Hepatocyte (in vitro differentiated cells): ENCODE measurements around the gene GPR32. TPM values are rescaled to one million over a fixed set of nuclear protein-coding genes. Genes with fewer than 3 reads are reported as not detected.
"Not testable (repeated sequence)": the region's sequence is repeated elsewhere in the genome, so short reads cannot be mapped to it uniquely, and the experiment has no call there.

ENCODE experiments used
- DNase-seq: peaks from one replicate; pipeline ENCODE4 v3.0.0-alpha.2; 2016; ENCODE audit warnings: low spot score
- H2AFZ ChIP-seq: fragments of 200-600 bp; sonication (generic); 2 replicates; pipeline ENCODE4 v1.6.0; 2016; ENCODE audit warnings: antibody characterized with exemption, mild to moderate bottlenecking
- H3K27ac ChIP-seq: fragments of 200-600 bp; sonication (generic); 2 replicates; pipeline ENCODE4 v1.5.1; 2016; ENCODE audit warnings: mild to moderate bottlenecking
- H3K27me3 ChIP-seq: fragments of 200-600 bp; sonication (generic); 2 replicates; pipeline ENCODE4 v1.6.1; 2016
- H3K36me3 ChIP-seq: fragments of 200-600 bp; sonication (generic); replicated peaks from 2 replicates; pipeline ENCODE4 v1.5.1; 2016; ENCODE audit warnings: low read depth; ENCODE audit not compliant: insufficient read depth
- H3K4me1 ChIP-seq: fragments of 200-600 bp; sonication (generic); 2 replicates; pipeline ENCODE4 v1.5.1; 2016; ENCODE audit warnings: mild to moderate bottlenecking, moderate library complexity; ENCODE audit not compliant: insufficient read depth
- H3K4me2 ChIP-seq: fragments of 200-600 bp; sonication (generic); 2 replicates; pipeline ENCODE4 v1.6.0; 2016
- H3K4me3 ChIP-seq: fragments of 200-600 bp; sonication (generic); 2 replicates; pipeline ENCODE4 v1.5.1; 2016; ENCODE audit warnings: mild to moderate bottlenecking
- H3K79me2 ChIP-seq: fragments of 200-600 bp; sonication (generic); 2 replicates; pipeline ENCODE4 v1.6.0; 2017; ENCODE audit warnings: mild to moderate bottlenecking
- H3K9me2 ChIP-seq: fragments of 200-600 bp; sonication (generic); replicated peaks from 2 replicates; pipeline ENCODE4 v1.6.0; 2017; ENCODE audit warnings: mild to moderate bottlenecking; ENCODE audit not compliant: insufficient read depth
- H3K9me3 ChIP-seq: fragments of 200-600 bp; sonication (generic); 2 replicates; pipeline ENCODE4 v1.5.1; 2016; ENCODE audit warnings: low read depth, mild to moderate bottlenecking
- H4K20me1 ChIP-seq: fragments of 200-600 bp; sonication (generic); 2 replicates; pipeline ENCODE4 v1.6.0; 2016; ENCODE audit warnings: mild to moderate bottlenecking; ENCODE audit not compliant: insufficient read depth, poor library complexity, severe bottlenecking
- EZH2 ChIP-seq: fragments of 200-600 bp; sonication (generic); IDR thresholded peaks from 2 replicates; pipeline ENCODE4 v1.6.1; 2016; ENCODE audit warnings: antibody characterized with exemption, mild to moderate bottlenecking, borderline replicate concordance
- EZH2phosphoT487 ChIP-seq: fragments of 200-600 bp; sonication (generic); IDR thresholded peaks from one replicate; pipeline ENCODE4 v1.6.1; 2018; ENCODE audit warnings: antibody characterized with exemption, mild to moderate bottlenecking, low read depth, moderate library complexity; ENCODE audit not compliant: unreplicated experiment, severe bottlenecking
- WGBS: methylation state at CpG from one replicate; pipeline ENCODE4 v1.1.6; 2016; ENCODE audit warnings: low lambda C conversion rate; ENCODE audit errors: missing lambda C conversion rate; 5-methylcytosine and 5-hydroxymethylcytosine counted together
- polyA plus RNA-seq: library from polyadenylated mRNA; unstranded; fragments of >200 nt; fragmentation: Nextera tagmentation; extraction: Ambion mirVana; gene quantifications from 2 replicates; pipeline ENCODE4 v1.2.1, GENCODE V29; 2016
- total RNA-seq: library from RNA; depleted of rRNA; stranded (reverse); fragments of >200 nt; gene quantifications from 2 replicates; pipeline ENCODE4 v1.2.3, GENCODE V29; 2014
- TF ChIP-seq, protein P1 (sequence below): fragments of 200-600 bp; sonication (generic); IDR thresholded peaks from 2 replicates; pipeline ENCODE4 v1.5.1; 2016; ENCODE audit warnings: antibody characterized with exemption, mild to moderate bottlenecking; ENCODE audit not compliant: poor library complexity

Gene GPR32
- total and polyA plus RNA-seq, 2 experiments from 2014 or later, result not detected

DNA sequence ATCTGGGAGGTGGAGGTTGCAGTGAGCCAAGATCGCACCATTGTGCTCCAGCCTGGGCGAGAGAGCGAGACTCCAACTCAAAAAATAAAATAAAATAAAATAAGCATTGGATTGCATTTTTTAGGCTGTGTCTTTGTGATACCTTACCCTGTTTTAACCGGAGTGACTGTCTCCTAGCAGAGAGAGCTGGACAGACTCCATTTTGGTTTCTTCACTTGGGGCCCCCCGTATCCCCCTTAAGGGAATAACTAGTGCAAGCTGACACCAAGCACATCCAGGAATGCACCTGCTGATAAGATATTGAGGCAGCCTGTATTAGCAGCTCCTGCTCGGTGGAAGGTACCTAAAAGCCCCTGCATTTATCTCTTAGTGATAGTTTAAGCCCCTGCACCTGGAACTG lies 20.8 kb upstream of the GPR32 start:
- Histone ChIP-seq H3K9me2 (no peaks in the 10 kb centered on the region), H3K4me1 (no peaks in the 10 kb centered on the region), H3K4me3 (no peak overlapping the region), H3K36me3 (no peaks in the 10 kb centered on the region), H3K79me2 (no peaks in the 10 kb centered on the region), H2AFZ (no peak overlapping the region), H3K27ac (no peak overlapping the region), H3K4me2 (no peak overlapping the region), H3K27me3 (no peaks in the 10 kb centered on the region), H4K20me1 (no peaks in the 10 kb centered on the region), H3K9me3 (no peaks in the 10 kb centered on the region)
- 67% methylated on average over 6 of the region's 6 CpGs for WGBS
- TF ChIP-seq EZH2phosphoT487 (no peak), EZH2 (no peak)
- TF ChIP-seq, protein P1, sequence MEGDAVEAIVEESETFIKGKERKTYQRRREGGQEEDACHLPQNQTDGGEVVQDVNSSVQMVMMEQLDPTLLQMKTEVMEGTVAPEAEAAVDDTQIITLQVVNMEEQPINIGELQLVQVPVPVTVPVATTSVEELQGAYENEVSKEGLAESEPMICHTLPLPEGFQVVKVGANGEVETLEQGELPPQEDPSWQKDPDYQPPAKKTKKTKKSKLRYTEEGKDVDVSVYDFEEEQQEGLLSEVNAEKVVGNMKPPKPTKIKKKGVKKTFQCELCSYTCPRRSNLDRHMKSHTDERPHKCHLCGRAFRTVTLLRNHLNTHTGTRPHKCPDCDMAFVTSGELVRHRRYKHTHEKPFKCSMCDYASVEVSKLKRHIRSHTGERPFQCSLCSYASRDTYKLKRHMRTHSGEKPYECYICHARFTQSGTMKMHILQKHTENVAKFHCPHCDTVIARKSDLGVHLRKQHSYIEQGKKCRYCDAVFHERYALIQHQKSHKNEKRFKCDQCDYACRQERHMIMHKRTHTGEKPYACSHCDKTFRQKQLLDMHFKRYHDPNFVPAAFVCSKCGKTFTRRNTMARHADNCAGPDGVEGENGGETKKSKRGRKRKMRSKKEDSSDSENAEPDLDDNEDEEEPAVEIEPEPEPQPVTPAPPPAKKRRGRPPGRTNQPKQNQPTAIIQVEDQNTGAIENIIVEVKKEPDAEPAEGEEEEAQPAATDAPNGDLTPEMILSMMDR, result no peak
- no peak for DNase-seq

DNA sequence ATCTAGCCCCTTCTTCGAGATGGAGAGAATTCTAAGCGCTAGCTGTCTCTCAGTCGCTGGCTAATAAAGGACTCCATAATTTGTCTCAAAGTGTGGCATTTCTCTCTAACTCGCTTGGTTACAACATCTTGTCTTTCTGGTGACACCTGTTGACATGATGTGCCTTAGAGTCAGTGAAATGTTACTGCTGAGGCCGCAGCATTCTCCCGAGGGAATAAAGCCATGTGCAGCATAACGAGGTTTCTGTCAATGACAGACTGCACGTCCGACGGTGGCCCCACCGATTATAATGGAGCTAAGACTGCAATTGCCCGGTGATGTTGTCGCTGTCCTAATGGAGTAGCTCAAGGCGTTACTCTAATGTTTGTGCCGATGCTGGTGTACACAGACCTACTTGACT lies 20.3 kb upstream of the GPR32 start:
- no peaks in the 10 kb centered on the region for H4K20me1 ChIP-seq
- H3K79me2 ChIP-seq, result no peaks in the 10 kb centered on the region
- no peaks in the 10 kb centered on the region for H3K27me3 ChIP-seq
- H2AFZ ChIP-seq, result no peak overlapping the region
- 83% methylated on average over 15 of the region's 15 CpGs for WGBS
- no peak for TF ChIP-seq EZH2
- TF ChIP-seq, protein P1, result no peak
- H3K9me3 ChIP-seq, result no peaks in the 10 kb centered on the region
- no peaks in the 10 kb centered on the region for H3K4me1 ChIP-seq
- no peak for DNase-seq
- no peak overlapping the region for H3K27ac ChIP-seq
- no peaks in the 10 kb centered on the region for H3K9me2 ChIP-seq
- no peak overlapping the region for H3K4me3 ChIP-seq
- no peaks in the 10 kb centered on the region for H3K36me3 ChIP-seq
- H3K4me2 ChIP-seq, result no peak overlapping the region

DNA sequence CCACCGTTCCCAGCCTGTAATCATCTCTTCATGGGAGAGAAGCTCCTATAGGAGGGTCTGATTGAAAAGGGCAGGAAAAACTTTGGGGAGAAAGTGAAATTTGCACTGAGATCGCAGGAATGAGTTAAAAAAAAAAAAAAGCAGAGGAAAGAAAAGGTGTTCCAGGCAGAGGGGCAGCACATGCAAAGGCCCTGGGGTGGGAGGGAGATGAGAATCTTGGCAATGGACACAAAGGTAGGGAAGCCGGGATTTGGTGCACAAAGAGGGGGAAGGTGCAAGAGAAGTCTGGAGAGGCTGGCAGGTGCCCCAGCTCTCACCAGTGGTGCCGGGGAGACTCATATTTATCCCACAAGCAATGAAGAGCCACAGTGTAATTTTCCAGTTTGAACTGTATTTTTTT lies 16.4 kb upstream of the GPR32 start:
- H3K9me3 ChIP-seq, result no peaks in the 10 kb centered on the region
- no peak overlapping the region for H2AFZ ChIP-seq
- H3K79me2 ChIP-seq, result no peaks in the 10 kb centered on the region
- H3K27ac ChIP-seq, result no peak overlapping the region
- 86% methylated on average over 4 of the region's 4 CpGs for WGBS
- H3K4me3 ChIP-seq, result no peak overlapping the region
- no peaks in the 10 kb centered on the region for H3K27me3 ChIP-seq
- no peaks in the 10 kb centered on the region for H4K20me1 ChIP-seq
- H3K36me3 ChIP-seq, result no peaks in the 10 kb centered on the region
- no peaks in the 10 kb centered on the region for H3K9me2 ChIP-seq
- DNase-seq, result no peak
- TF ChIP-seq, protein P1, result no peak
- TF ChIP-seq EZH2phosphoT487 (no peak), EZH2 (no peak)
- no peaks in the 10 kb centered on the region for H3K4me1 ChIP-seq
- H3K4me2 ChIP-seq, result no peak overlapping the region

DNA sequence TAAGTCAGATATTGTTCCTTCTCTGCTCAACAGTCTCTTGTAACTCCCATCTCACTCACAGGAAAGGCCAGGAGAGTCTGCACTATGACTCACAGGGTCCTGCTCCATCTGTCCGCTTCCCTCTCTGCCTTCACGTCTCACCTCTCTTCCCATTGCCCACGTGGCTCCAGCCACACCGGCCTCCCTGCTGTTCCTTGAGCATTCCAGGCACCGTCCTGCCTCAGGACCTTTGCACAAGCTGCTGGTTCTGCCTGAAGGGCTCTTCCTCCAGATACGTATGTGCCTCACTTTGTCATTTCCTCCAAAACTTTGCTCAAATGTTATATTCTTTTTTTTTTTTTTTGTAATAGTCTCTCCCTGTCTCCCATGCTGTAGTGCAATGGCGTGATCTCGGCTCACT lies 14.0 kb upstream of the GPR32 start:
- H3K36me3 ChIP-seq, H3K4me3 ChIP-seq, H3K4me2 ChIP-seq, H3K4me1 ChIP-seq, H2AFZ ChIP-seq, H4K20me1 ChIP-seq, H3K9me3 ChIP-seq, DNase-seq, H3K9me2 ChIP-seq, H3K27ac ChIP-seq, H3K27me3 ChIP-seq, H3K79me2 ChIP-seq: not testable (repeated sequence)
- 65% methylated on average over 8 of the region's 8 CpGs for WGBS

DNA sequence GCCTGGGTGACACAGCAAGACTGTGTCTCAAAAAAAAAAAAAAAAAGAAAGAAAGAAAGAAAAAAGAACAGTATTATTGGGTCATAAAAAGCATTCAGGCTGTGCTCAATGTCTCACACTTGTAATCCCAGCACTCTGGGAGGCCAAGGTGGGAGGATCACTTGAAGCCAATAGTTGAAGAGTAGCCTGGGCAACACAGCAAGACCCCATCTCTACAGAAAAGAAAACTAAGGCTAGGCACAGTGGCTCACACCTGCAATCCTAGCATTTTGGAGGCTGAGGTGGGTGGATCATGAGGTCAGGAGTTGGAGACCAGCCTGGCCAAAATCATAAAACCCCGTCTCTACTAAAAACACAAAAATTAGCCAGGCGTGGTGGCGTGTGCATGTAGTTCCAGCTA lies 12.6 kb upstream of the GPR32 start:
- H3K27me3 ChIP-seq, H2AFZ ChIP-seq: not testable (repeated sequence)

DNA sequence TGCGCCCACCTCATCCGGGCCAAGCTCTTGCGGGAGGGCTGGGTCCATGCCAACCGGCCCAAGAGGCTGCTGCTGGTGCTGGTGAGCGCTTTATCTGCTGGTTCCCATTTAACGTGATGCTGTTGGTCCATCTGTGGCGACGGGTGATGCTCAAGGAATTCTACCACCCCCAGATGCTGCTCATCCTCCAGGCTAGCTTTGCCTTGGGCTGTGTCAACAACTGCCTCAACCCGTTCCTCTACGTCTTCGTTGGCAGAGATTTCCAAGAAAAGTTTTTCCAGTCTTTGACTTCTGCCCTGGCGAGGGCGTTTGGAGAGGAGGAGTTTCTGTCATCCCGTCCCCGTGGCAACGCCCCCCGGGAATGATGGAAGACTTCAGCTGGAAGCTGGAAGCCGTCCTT lies 11.2 kb upstream of the GPR32 start:
- H4K20me1 ChIP-seq, H3K4me3 ChIP-seq, H3K36me3 ChIP-seq, H3K9me3 ChIP-seq, H3K4me1 ChIP-seq, H3K9me2 ChIP-seq, DNase-seq, H3K27ac ChIP-seq, H3K4me2 ChIP-seq, H2AFZ ChIP-seq, H3K27me3 ChIP-seq, H3K79me2 ChIP-seq: not testable (repeated sequence)
- 80% methylated on average over 17 of the region's 18 CpGs for WGBS

More for the DNA sequence above, 12.6 kb upstream of the GPR32 start:
- H3K9me3 ChIP-seq, H3K4me3 ChIP-seq, H3K4me1 ChIP-seq, H3K79me2 ChIP-seq, H3K27ac ChIP-seq, DNase-seq, H4K20me1 ChIP-seq, H3K4me2 ChIP-seq, H3K36me3 ChIP-seq, H3K9me2 ChIP-seq: not testable (repeated sequence)
- WGBS, result 92% methylated on average over 3 of the region's 3 CpGs
